MM.1S (cell line): ENCODE data around the gene FAAH.
A peak's percentile ranks its signal among the peaks of the same experiment; 100 is the strongest.

ENCODE experiments used
- DNase-seq: peaks from one replicate; pipeline ENCODE4 v3.0.0-alpha.2; 2015
- H2AFZ ChIP-seq: fragments of 300-600 bp; sonication (generic); 2 replicates; pipeline ENCODE4 v1.6.0; 2016; ENCODE audit warnings: antibody characterized with exemption, low read length
- H3F3A ChIP-seq: fragments of 300-600 bp; sonication (generic); 2 replicates; pipeline ENCODE4 v1.6.1; 2016; ENCODE audit warnings: mild to moderate bottlenecking, antibody characterized with exemption, low read length, moderate library complexity, mixed read lengths; ENCODE audit not compliant: insufficient read depth
- H3K27ac ChIP-seq: fragments of 300-600 bp; sonication (generic); 2 replicates; pipeline ENCODE4 v1.5.1; 2016; ENCODE audit warnings: mild to moderate bottlenecking, low read length
- H3K27me3 ChIP-seq: fragments of 300-600 bp; sonication (generic); replicated peaks from 2 replicates; pipeline ENCODE4 v1.6.0; 2016; ENCODE audit warnings: low read length; ENCODE audit not compliant: insufficient read depth
- H3K36me3 ChIP-seq: fragments of 300-600 bp; sonication (generic); replicated peaks from 2 replicates; pipeline ENCODE4 v1.6.1; 2016; ENCODE audit warnings: mild to moderate bottlenecking, low read length, mixed read lengths; ENCODE audit not compliant: insufficient read depth
- H3K4me1 ChIP-seq: fragments of 300-600 bp; sonication (generic); 2 replicates; pipeline ENCODE4 v1.6.1; 2016; ENCODE audit warnings: low read length, mixed read lengths
- H3K4me2 ChIP-seq: fragments of 300-600 bp; sonication (generic); 2 replicates; pipeline ENCODE4 v1.6.0; 2016; ENCODE audit warnings: low read depth, low read length
- H3K4me3 ChIP-seq: fragments of 300-600 bp; sonication (generic); 2 replicates; pipeline ENCODE4 v1.5.1; 2016; ENCODE audit warnings: low read length, mixed read lengths
- H3K79me2 ChIP-seq: fragments of 300-600 bp; sonication (generic); 2 replicates; pipeline ENCODE4 v1.6.1; 2016; ENCODE audit warnings: mixed run types, low read length, mixed read lengths
- H3K9ac ChIP-seq: fragments of 300-600 bp; sonication (generic); 2 replicates; pipeline ENCODE4 v1.6.1; 2016; ENCODE audit warnings: low read length, mixed read lengths
- H3K9me2 ChIP-seq: fragments of 300-600 bp; sonication (generic); replicated peaks from 2 replicates; pipeline ENCODE4 v1.6.1; 2016; ENCODE audit warnings: mild to moderate bottlenecking, low read length, mixed read lengths; ENCODE audit not compliant: insufficient read depth
- H3K9me3 ChIP-seq: fragments of 300-600 bp; sonication (generic); replicated peaks from 2 replicates; pipeline ENCODE4 v1.6.1; 2016; ENCODE audit warnings: mild to moderate bottlenecking, low read length, mixed read lengths; ENCODE audit not compliant: insufficient read depth
- H4K20me1 ChIP-seq: fragments of 300-600 bp; sonication (generic); 2 replicates; pipeline ENCODE4 v1.6.1; 2016; ENCODE audit warnings: mild to moderate bottlenecking, low read length, moderate library complexity, mixed read lengths; ENCODE audit not compliant: insufficient read depth
- CTCF ChIP-seq: fragments of 300-600 bp; sonication (generic); IDR thresholded peaks from 2 replicates; pipeline ENCODE4 v1.5.1; 2016; ENCODE audit warnings: antibody characterized with exemption, low read length, mixed read lengths
- EZH2 ChIP-seq: fragments of 300-600 bp; sonication (generic); optimal IDR thresholded peaks from 2 replicates; pipeline ENCODE3; 2017; ENCODE audit warnings: low read depth, mild to moderate bottlenecking, antibody characterized with exemption, low read length, mixed read lengths
- EZH2phosphoT487 ChIP-seq: fragments of 300-600 bp; sonication (generic); IDR thresholded peaks from 2 replicates; pipeline ENCODE4 v1.6.1; 2018; ENCODE audit warnings: antibody characterized with exemption, low read length

FAAH gene

GRCh38 chr1:46396441-46397398 is 2.6 kb downstream of the FAAH start:
- DNase-seq: no peak
- H3K4me1 ChIP-seq: peaks cover 34% of the 10 kb centered on the region
- H3K27ac ChIP-seq: no peak overlapping the region

DNA sequence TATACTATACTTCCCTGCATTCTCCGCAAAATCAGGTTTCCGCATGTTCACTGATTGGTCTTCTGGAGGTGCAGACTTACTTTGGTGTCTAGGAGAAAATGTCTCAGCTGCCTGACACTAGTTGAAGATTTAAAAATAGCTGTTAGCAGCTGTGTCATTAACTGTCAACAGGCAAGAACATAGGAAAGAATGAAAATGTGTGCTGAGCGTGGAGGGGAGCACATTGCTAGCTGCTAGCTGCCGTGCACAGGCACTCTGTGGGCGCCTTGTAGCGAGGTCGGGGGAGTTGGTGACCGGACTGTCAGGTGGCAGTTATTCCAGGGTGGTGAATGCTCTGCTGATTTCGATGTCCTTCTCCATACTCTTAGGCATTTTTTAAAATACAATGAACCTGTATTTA is 5.2 kb downstream of the FAAH start:
- Histone ChIP-seq H3K4me1 (peaks cover 34% of the 10 kb centered on the region), H2AFZ (no peak overlapping the region), H3K4me3 (peak overlapping the region; percentile 10; the same call in 1 of the 2 replicates), H3K27me3 (no peaks in the 10 kb centered on the region), H3K9ac (0 out of 2 replicates have a peak overlapping the region, but pooled peaks have one; percentile 2), H3K9me2 (no peaks in the 10 kb centered on the region), H3K36me3 (no peaks in the 10 kb centered on the region), H3F3A (peaks cover 23% of the 10 kb centered on the region), H3K79me2 (peaks cover 42% of the 10 kb centered on the region), H4K20me1 (no peaks in the 10 kb centered on the region), H3K4me2 (peak overlapping the region; percentile 56; the same call in 1 of the 2 replicates), H3K27ac (peak overlapping the region; percentile 50), H3K9me3 (no peaks in the 10 kb centered on the region)
- peak; percentile 54 for DNase-seq
- TF ChIP-seq EZH2 (no peak), EZH2phosphoT487 (no peak), CTCF (no peak)

More at GRCh38 chr1:46396441-46397398, 2.6 kb downstream of the FAAH start:
- Histone ChIP-seq H2AFZ (no peak overlapping the region), H3K4me3 (no peak overlapping the region), H3K9me2 (no peaks in the 10 kb centered on the region), H3K27me3 (no peaks in the 10 kb centered on the region), H3F3A (peaks cover 23% of the 10 kb centered on the region), H3K36me3 (no peaks in the 10 kb centered on the region), H3K9me3 (no peaks in the 10 kb centered on the region), H3K9ac (no peak overlapping the region), H3K4me2 (no peak overlapping the region), H3K79me2 (peaks cover 42% of the 10 kb centered on the region), H4K20me1 (no peaks in the 10 kb centered on the region)
- TF ChIP-seq EZH2: no peak
- no peak for TF ChIP-seq EZH2phosphoT487
- TF ChIP-seq CTCF: no peak

GRCh38 chr1:46400421-46400820 is 6.3 kb downstream of the FAAH start:
- TF ChIP-seq EZH2: no peak
- no peak for TF ChIP-seq CTCF
- TF ChIP-seq EZH2phosphoT487: no peak
- H3K36me3 ChIP-seq: no peaks in the 10 kb centered on the region
- H2AFZ ChIP-seq: no peak overlapping the region
- H3K9me2 ChIP-seq: no peaks in the 10 kb centered on the region
- peak overlapping the region; percentile 50; the same call in 1 of the 2 replicates for H3K27ac ChIP-seq
- H3F3A ChIP-seq: peaks cover 12% of the 10 kb centered on the region
- H3K9me3 ChIP-seq: no peaks in the 10 kb centered on the region
- H3K4me1 ChIP-seq: peaks cover 29% of the 10 kb centered on the region
- H3K27me3 ChIP-seq: no peaks in the 10 kb centered on the region
- no peak overlapping the region for H3K9ac ChIP-seq
- H3K79me2 ChIP-seq: peaks cover 32% of the 10 kb centered on the region
- peak; percentile 71 for DNase-seq
- no peaks in the 10 kb centered on the region for H4K20me1 ChIP-seq
- H3K4me3 ChIP-seq: no peak overlapping the region; the same call in 1 of the 2 replicates
- H3K4me2 ChIP-seq: peak overlapping the region; percentile 56
